ENCODE results near the gene DOP1B.
A peak's percentile ranks its signal among the peaks of the same experiment; 100 is the strongest.
"Not testable (repeated sequence)": the region's sequence is repeated elsewhere in the genome, so short reads cannot be mapped to it uniquely, and the experiment has no call there.

The DOP1B gene

GRCh38 chr21:36135391-36136102 lies 21.1 kb upstream of the DOP1B start:
- peak overlapping the region; percentile 61 for H3K4me3 ChIP-seq (replicated peaks; ENCODE audit: low read depth, low read length)
- no peak for TF ChIP-seq CTCF (IDR thresholded peaks at IDR 0.05; ENCODE audit: low read length, missing control alignments)
- DNase-seq (ENCODE audit: low read depth): peak; percentile 77

GRCh38 chr21:36139791-36140190 lies 16.8 kb upstream of the DOP1B start:
- DNase-seq (ENCODE audit: low read depth); H3K4me3 ChIP-seq (replicated peaks; ENCODE audit: low read depth, low read length): not testable (repeated sequence)

- peak; percentile 84 for TF ChIP-seq CTCF (IDR thresholded peaks at IDR 0.05; ENCODE audit: low read length, missing control alignments)
- no peak overlapping the region for H3K4me3 ChIP-seq (replicated peaks; ENCODE audit: low read depth, low read length)
- peak; percentile 85 for DNase-seq (ENCODE audit: low read depth)
Observed at GRCh38 chr21:36141513-36141925, 15.1 kb upstream of the DOP1B start.

- not testable (repeated sequence) for H3K4me3 ChIP-seq (replicated peaks; ENCODE audit: low read depth, low read length); DNase-seq (ENCODE audit: low read depth)
Observed at GRCh38 chr21:36144233-36144632, 12.4 kb upstream of the DOP1B start.

GRCh38 chr21:36145259-36145658 lies 11.4 kb upstream of the DOP1B start:
- no peak for DNase-seq (ENCODE audit: low read depth)
- no peak overlapping the region for H3K4me3 ChIP-seq (replicated peaks; ENCODE audit: low read depth, low read length)
- no peak for TF ChIP-seq CTCF (IDR thresholded peaks at IDR 0.05; ENCODE audit: low read length, missing control alignments)

- no peak overlapping the region for H3K4me3 ChIP-seq (replicated peaks; ENCODE audit: low read depth, low read length)
- DNase-seq (ENCODE audit: low read depth): no peak
- TF ChIP-seq CTCF (IDR thresholded peaks at IDR 0.05; ENCODE audit: low read length, missing control alignments): no peak
Observed at GRCh38 chr21:36147911-36148310, 8.7 kb upstream of the DOP1B start.

- DNase-seq (ENCODE audit: low read depth): no peak
- TF ChIP-seq CTCF (IDR thresholded peaks at IDR 0.05; ENCODE audit: low read length, missing control alignments): no peak
- no peak overlapping the region for H3K4me3 ChIP-seq (replicated peaks; ENCODE audit: low read depth, low read length)
Observed at GRCh38 chr21:36148886-36149285, 7.7 kb upstream of the DOP1B start.
